ENCODE results near the gene ALS2CL.
"Not testable (repeated sequence)": the region's sequence is repeated elsewhere in the genome, so short reads cannot be mapped to it uniquely, and the experiment has no call there.

ALS2CL gene

GRCh38 chr3:46705751-46706552, 12.5 kb upstream of the ALS2CL start:
- peak; percentile 18 for DNase-seq (ENCODE audit: extremely low read depth, low read depth)
- TF ChIP-seq CTCF (IDR thresholded peaks at IDR 0.05; ENCODE audit: low read depth, low read length): no peak; the same call in 1 of the 2 replicates

GRCh38 chr3:46705022-46705530, 11.6 kb upstream of the ALS2CL start:
- DNase-seq (ENCODE audit: extremely low read depth, low read depth): peak; percentile 18
- TF ChIP-seq CTCF (IDR thresholded peaks at IDR 0.05; ENCODE audit: low read depth, low read length): peak; percentile 98

GRCh38 chr3:46704346-46704745, 10.9 kb upstream of the ALS2CL start:
- not testable (repeated sequence) for DNase-seq (ENCODE audit: extremely low read depth, low read depth)

- no peak for DNase-seq (ENCODE audit: extremely low read depth, low read depth)
- TF ChIP-seq CTCF (IDR thresholded peaks at IDR 0.05; ENCODE audit: low read depth, low read length): no peak
Measured at GRCh38 chr3:46703013-46703520, 9.6 kb upstream of the ALS2CL start.

- TF ChIP-seq CTCF (IDR thresholded peaks at IDR 0.05; ENCODE audit: low read depth, low read length): no peak
- no peak for DNase-seq (ENCODE audit: extremely low read depth, low read depth)
Measured at GRCh38 chr3:46702246-46703012, 8.9 kb upstream of the ALS2CL start.

GRCh38 chr3:46701181-46701939, 7.9 kb upstream of the ALS2CL start, which contains the start of gene TMIE:
TSS of gene TMIE (plus strand) at chr3:46701392. CDS start at chr3:46701488, 96 bp downstream.
- no peak for DNase-seq (ENCODE audit: extremely low read depth, low read depth)
- TF ChIP-seq CTCF (IDR thresholded peaks at IDR 0.05; ENCODE audit: low read depth, low read length): no peak

GRCh38 chr3:46700772-46701171, 7.3 kb upstream of the ALS2CL start:
- DNase-seq (ENCODE audit: extremely low read depth, low read depth): no peak

More at GRCh38 chr3:46700772-46701171, 7.3 kb upstream of the ALS2CL start:
- TF ChIP-seq CTCF (IDR thresholded peaks at IDR 0.05; ENCODE audit: low read depth, low read length): no peak

Data from AG09319 (cell line).